IPS-20b (cell line): ENCODE data around the gene RNF128.
"Not testable (repeated sequence)": the region's sequence is repeated elsewhere in the genome, so short reads cannot be mapped to it uniquely, and the experiment has no call there.

Experiments used
- H3K27ac ChIP-seq: one replicate; pipeline ENCODE4 v1.5.1; 2013; ENCODE audit warnings: low read length
- H3K27me3 ChIP-seq: 2 replicates; pipeline ENCODE4 v1.6.1; 2013; ENCODE audit warnings: mild to moderate bottlenecking, low read length, inconsistent platforms; ENCODE audit not compliant: insufficient read depth
- H3K36me3 ChIP-seq: 2 replicates; pipeline ENCODE4 v1.6.1; 2013; ENCODE audit warnings: low read depth, mild to moderate bottlenecking, inconsistent platforms, low read length, moderate library complexity; ENCODE audit not compliant: insufficient read depth
- H3K4me1 ChIP-seq: 2 replicates; pipeline ENCODE4 v1.6.1; 2013; ENCODE audit warnings: mild to moderate bottlenecking, control low read depth, inconsistent platforms, low read length, moderate library complexity; ENCODE audit not compliant: insufficient read depth
- H3K4me3 ChIP-seq: 2 replicates; pipeline ENCODE4 v1.5.1; 2013; ENCODE audit warnings: mild to moderate bottlenecking, low read length, inconsistent platforms
- H3K9ac ChIP-seq: 2 replicates; pipeline ENCODE4 v1.6.1; 2013; ENCODE audit warnings: low read depth, mild to moderate bottlenecking, inconsistent platforms, low read length, moderate library complexity
- H3K9me3 ChIP-seq: 2 replicates; pipeline ENCODE4 v1.6.1; 2013; ENCODE audit warnings: mild to moderate bottlenecking, low read depth, low read length, inconsistent platforms; ENCODE audit not compliant: insufficient read depth

Gene RNF128

GRCh38 chrX:106812930-106813329 lies 86.4 kb downstream of the RNF128 start:
- H3K9ac ChIP-seq, H3K27ac ChIP-seq, H3K9me3 ChIP-seq, H3K27me3 ChIP-seq, H3K4me3 ChIP-seq, H3K36me3 ChIP-seq, H3K4me1 ChIP-seq: not testable (repeated sequence)

GRCh38 chrX:106814093-106814492 lies 87.6 kb downstream of the RNF128 start:
- not testable (repeated sequence) for H3K36me3 ChIP-seq, H3K4me3 ChIP-seq, H3K4me1 ChIP-seq, H3K27ac ChIP-seq, H3K9ac ChIP-seq, H3K27me3 ChIP-seq, H3K9me3 ChIP-seq
